Measurements from ENCODE around the gene GNAZ.

GNAZ gene

GRCh38 chr22:23127055-23127756 is 56.9 kb downstream of the GNAZ start:
- Histone ChIP-seq H3K4me1 (ENCODE audit: control insufficient read depth in 1 of 2, insufficient read depth in 1 of 2, low read depth in 1 of 2, low read length in 1 of 2) (no peaks in the 10 kb centered on the region), H3K4me3 (ENCODE audit: low read depth in 1 of 2, low read length in 1 of 2) (no peak overlapping the region), H3K9me3 (no peaks in the 10 kb centered on the region), H3K27ac (no peak overlapping the region), H3K27me3 (no peaks in the 10 kb centered on the region), H3K36me3 (no peaks in the 10 kb centered on the region)
- no peak for TF ChIP-seq CTCF (IDR thresholded peaks at IDR 0.05)

DNA sequence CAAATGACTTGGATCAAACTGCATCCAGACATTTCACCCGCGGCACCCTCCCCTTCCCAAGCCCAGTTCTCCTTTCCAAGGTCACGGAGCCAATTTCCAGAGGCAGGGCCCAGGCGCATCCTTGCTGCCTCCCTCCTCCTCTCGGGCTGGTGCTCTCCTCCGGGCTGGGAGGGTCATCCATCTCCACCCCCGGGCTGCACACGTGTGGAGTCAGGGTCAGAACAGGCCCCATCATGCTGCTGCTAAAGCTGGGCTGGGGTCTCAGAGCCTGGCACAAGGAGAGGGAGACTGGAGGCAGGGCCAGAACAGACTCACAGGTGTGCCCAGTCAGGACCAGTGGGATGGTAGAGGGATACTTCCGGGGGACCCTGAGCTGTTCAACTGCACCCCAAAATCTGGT is 57.5 kb downstream of the GNAZ start:
- Histone ChIP-seq H3K4me1 (ENCODE audit: control insufficient read depth in 1 of 2, insufficient read depth in 1 of 2, low read depth in 1 of 2, low read length in 1 of 2) (no peaks in the 10 kb centered on the region), H3K27me3 (no peaks in the 10 kb centered on the region), H3K36me3 (no peaks in the 10 kb centered on the region), H3K27ac (no peak overlapping the region), H3K9me3 (no peaks in the 10 kb centered on the region), H3K4me3 (ENCODE audit: low read depth in 1 of 2, low read length in 1 of 2) (no peak overlapping the region)
- no peak for TF ChIP-seq CTCF (IDR thresholded peaks at IDR 0.05)

DNA sequence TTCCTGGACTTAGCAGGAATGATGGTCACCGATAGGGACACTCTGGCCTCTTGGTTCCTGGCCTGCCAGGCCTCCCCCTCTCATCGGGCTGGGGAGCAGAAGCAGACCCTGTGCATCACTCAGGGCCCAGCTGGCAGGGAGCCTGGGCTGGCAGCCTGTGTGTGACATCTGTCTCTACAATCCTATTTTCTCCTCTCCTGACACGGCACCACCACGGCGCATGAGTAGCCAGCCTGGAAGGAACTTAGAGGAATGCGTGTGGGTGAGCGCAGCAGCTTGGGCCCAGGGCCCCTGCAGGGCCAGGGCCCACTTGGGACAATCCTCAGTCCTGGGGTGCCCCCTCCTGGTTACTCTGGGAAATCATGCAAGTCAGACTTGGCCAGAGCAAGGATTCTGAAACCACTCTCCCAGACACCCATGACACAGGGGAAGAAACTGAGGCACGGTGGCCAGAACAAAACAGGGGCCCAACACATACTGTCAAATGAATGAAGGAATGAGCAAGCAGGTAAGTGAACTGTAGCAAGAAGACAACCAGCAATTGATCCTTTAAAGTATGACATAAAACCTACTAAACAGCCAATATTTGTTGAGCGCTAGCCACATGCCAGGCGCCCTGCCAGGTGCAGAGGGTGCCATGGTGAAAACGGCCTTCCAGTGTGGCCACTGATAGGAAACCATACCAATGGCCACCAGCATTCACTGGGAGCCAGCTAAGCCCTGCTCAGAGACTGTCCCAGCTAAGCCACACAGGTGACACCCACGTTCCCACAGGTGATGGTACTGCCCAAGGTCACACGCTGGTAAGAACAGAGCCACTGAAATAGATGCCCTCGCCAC is 58.2 kb downstream of the GNAZ start:
- no peaks in the 10 kb centered on the region for H3K4me1 ChIP-seq (ENCODE audit: control insufficient read depth in 1 of 2, insufficient read depth in 1 of 2, low read depth in 1 of 2, low read length in 1 of 2)
- H3K27ac ChIP-seq: no peak overlapping the region
- TF ChIP-seq CTCF (IDR thresholded peaks at IDR 0.05): peak; percentile 77
- no peak overlapping the region for H3K4me3 ChIP-seq (ENCODE audit: low read depth in 1 of 2, low read length in 1 of 2)
- H3K27me3 ChIP-seq: no peaks in the 10 kb centered on the region
- no peaks in the 10 kb centered on the region for H3K9me3 ChIP-seq
- H3K36me3 ChIP-seq: no peaks in the 10 kb centered on the region

DNA sequence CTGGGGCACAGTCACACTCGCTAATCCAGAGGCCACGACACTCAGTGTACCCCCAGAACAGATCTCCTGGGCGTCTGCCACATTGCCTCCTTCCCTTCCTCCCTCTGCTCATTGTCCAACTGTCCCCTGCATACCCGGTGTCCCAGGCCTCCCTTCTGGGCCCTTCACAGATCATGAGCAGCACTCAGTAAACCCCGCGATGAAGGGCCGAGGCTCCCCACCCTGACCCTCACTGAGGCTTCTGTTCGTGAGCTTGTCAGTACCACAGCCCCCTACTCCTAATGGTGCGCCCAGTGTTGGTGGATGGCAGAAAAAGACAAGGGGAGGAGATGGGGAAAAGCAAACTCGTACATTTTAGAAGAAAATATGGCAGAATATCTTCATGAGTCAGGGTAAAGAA is 58.8 kb downstream of the GNAZ start:
- Histone ChIP-seq H3K27ac (no peak overlapping the region), H3K9me3 (no peaks in the 10 kb centered on the region), H3K27me3 (no peaks in the 10 kb centered on the region), H3K4me3 (ENCODE audit: low read depth in 1 of 2, low read length in 1 of 2) (no peak overlapping the region), H3K36me3 (no peaks in the 10 kb centered on the region), H3K4me1 (ENCODE audit: control insufficient read depth in 1 of 2, insufficient read depth in 1 of 2, low read depth in 1 of 2, low read length in 1 of 2) (no peaks in the 10 kb centered on the region)
- no peak for TF ChIP-seq CTCF (IDR thresholded peaks at IDR 0.05)

DNA sequence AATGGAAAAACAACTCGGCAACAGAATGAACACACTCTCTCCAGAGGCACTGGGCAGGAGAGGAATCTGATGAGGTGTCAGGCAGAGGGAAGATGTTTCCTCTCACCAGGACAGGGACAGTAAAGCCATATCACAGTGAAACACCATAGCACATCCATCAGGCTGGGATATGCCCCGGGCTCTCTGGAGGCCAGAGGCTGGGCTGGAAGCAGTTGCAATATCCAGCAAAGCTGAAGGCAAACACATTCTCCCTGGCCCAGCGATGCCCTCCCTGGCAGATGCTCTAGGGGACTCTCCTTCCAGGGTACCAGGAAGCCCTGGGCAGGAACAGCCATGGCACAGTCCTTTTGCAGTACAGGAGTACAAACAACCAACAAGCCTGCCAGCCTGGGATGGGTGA is 60.4 kb downstream of the GNAZ start:
- H3K36me3 ChIP-seq: no peaks in the 10 kb centered on the region
- H3K27ac ChIP-seq: no peak overlapping the region
- H3K27me3 ChIP-seq: no peaks in the 10 kb centered on the region
- no peak overlapping the region for H3K4me3 ChIP-seq (ENCODE audit: low read depth in 1 of 2, low read length in 1 of 2)
- no peak for TF ChIP-seq CTCF (IDR thresholded peaks at IDR 0.05)
- no peaks in the 10 kb centered on the region for H3K9me3 ChIP-seq
- H3K4me1 ChIP-seq (ENCODE audit: control insufficient read depth in 1 of 2, insufficient read depth in 1 of 2, low read depth in 1 of 2, low read length in 1 of 2): no peaks in the 10 kb centered on the region
